CD4-positive, alpha-beta T cell treated with Interleukin-17A for 4 hours (primary cell): ENCODE results near the gene PARP11.
A peak's percentile ranks its signal among the peaks of the same experiment; 100 is the strongest.

Source experiments
- DNase-seq: peaks from one replicate; pipeline ENCODE4 v3.0.0-alpha.2; 2020; ENCODE audit warnings: mixed read lengths

The PARP11 gene

GRCh38 chr12:3872800-3873636 lies at the start of gene PARP11:
Gene PARP11, minus strand, starts transcription at chr12:3873399. Its CDS starts 170 bp downstream, at chr12:3873229.
- peak; percentile 100 for DNase-seq

DNA sequence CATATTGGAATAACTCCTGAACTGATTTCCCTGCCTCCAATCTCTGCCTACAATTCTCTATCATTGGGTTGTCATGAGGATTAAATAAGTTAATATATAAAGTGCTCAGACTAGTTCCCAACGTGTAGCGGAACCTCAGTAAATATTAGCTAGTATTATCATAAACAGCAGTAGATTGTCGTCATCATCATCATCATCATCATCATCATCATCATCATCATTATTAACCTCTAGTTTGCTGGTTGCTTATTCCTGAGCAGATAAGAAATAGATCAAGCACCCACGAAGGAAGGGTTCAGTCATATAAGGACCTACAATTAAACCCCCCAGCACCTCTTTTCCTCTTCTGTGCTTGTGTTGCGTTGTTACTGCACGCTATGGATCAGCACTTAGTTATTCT lies 48.8 kb upstream of the PARP11 start:
- no peak for DNase-seq

GRCh38 chr12:3921526-3921925 lies 48.3 kb upstream of the PARP11 start:
- DNase-seq: no peak

GRCh38 chr12:3921151-3921471 lies 47.9 kb upstream of the PARP11 start:
- no peak for DNase-seq

DNA sequence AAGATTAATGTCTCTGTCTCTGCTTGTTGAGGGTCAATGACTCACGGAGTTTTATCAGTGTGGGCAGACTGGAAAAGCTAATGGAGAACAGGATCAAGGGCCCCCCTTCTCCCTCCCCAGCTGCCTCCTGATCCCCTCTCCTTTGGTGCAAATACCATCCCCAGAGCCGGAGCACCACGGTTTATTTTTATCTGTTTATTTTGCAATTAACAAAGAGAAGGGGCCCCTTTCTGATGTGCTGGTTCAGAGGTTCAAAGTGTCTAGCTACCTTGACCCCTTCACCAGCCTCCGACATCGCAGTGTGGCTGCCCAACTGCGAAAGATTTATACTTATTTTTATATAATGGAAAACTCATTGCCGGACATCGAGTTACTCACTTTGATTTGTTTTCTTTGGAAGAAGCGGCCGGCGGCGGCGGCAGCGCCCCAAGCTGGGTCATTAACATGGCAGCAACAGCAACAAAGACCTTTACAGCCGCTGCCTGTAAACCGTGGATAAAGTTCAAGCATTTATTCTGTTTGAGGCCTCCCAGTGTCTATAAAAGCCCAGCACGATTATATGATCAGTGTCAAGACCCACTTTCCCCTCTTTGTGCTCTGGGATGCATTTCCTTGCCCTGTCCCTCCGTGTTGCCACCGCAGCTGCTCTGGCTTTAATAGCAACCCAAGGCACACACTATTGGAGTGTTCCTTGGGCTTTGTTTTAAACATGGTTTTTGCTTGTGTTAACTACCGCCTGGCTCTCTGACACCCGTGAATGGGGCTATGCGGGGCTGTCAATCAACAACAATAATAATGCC lies 47.4 kb upstream of the PARP11 start:
- DNase-seq: no peak

GRCh38 chr12:3913278-3913677 lies 40.1 kb upstream of the PARP11 start:
- no peak for DNase-seq

DNA sequence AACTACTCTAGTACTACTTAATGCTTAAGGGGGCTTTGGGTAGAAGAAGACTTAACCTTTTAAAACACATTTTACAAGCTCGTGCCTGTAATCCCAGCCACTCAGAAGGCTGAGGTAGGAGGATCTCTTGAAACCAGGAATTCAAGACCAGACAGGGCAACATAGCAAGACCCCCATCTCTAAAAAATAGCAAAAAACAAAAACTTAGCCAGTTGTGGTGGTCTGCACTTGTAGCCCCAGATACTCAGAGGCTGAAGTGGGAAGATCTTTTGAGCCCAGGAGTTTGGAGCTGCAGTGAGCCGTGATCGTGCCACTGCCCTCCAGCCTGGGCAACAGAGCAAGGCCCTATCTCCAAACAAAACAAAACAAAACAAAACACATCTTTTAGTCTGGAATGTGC lies 39.7 kb upstream of the PARP11 start:
- DNase-seq: no peak

DNA sequence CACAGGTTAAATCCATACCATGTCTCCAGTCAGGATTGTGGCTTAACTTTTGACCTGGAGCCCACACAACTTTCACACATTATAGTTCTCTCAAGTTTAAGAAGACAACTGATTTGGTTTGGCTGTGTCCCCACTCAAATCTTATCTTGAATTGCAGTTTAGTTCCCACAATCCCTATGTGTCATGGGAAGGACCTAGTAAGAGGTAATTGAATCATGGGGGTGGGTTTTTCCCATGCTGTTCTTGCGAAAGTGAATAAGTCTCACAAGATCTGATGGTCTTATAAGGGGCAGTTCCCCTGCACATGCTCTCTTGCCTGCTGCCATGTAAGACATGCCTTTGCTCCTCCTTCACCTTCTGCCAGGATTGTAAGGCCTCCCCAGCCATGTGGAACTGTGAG lies 38.2 kb upstream of the PARP11 start:
- no peak for DNase-seq

DNA sequence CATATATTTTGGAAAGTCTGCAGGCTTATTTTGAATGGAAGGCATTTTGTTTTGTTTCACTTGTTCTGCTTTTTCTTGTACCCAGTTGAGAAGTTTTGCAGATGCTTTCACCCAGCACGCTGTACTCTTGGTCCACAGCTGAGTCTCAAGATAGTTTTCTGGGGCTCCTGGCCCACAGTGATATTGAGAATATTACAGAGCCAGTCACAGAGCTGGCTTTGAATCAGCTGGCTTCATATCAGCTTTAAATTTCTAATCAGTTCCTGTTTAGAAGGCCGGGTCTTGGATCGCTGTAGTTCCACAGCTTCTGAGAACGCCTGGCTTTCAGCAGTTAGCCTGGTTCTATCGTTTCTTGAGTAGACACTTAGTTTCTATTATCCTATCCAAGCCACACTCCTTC lies 32.5 kb upstream of the PARP11 start:
- DNase-seq: peak; percentile 23

- DNase-seq: peak; percentile 28
Measured at GRCh38 chr12:3904999-3905398, 31.8 kb upstream of the PARP11 start.

GRCh38 chr12:3902921-3903320 lies 29.7 kb upstream of the PARP11 start:
- no peak for DNase-seq

DNA sequence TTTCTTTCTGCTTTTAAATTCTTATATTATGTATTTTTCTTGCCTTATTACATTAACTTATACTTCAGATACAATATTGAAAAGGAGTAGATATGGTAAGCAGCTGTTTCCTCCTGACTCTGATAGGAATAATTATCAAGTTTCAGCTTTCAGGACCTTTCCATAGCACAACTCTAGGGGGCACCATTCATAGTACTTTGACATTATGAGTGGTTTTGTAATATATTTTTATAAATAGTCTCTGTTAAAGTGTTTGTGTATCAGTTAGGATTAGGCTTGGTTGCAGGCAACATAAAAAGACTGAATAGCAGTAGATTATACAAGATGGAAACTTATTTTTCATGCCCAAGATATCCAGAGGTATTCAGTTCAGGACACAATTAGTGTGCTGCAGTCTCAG lies 27.9 kb upstream of the PARP11 start:
- no peak for DNase-seq

DNA sequence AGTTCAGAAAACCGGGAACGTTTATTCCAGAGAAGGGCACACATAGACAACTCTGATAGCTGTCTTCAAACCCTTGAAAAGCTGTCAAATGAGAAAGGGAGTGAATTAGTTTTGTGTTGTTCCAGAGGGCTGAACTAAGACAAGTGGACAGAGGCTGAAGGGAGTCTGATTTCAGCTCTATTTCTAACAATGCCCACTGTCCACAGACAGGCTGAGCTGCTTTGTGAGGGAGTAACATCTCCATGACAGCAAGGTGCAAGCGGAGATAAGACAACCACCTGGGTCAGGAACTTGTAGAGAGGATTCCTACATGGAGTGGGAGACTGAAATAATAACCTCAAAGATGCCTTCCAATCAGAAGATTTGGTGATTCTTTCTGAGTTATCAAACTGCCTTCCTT lies 25.6 kb upstream of the PARP11 start:
- no peak for DNase-seq

DNA sequence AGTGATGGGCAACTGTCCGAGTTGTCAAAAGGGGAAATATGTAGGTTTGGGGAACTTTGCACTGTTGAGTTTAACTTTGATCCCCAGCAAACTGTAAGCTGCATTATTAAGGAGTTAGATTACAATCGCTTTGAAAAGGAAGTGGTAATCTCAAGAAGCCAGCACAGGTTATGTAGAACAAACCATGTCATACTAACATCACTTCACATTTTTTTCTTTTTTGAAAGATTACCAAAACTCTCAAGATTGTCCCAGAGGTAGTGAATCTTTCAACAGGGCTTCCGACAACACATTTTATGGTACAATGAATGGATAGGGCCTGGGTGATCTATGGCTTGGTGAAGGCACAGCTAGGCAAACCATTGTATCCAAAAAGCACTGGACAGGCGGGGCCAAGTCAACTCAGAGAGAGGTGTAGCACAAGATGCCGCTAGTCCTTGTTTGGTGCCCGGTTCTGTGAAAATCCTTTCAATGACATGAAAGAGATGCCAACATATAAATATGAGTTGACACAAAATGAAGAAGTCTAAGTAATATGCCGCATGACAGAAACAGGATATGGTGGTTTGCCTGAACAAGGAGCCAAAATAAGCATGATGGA lies 24.3 kb upstream of the PARP11 start:
- DNase-seq: peak; percentile 39

GRCh38 chr12:3896801-3897351 lies 23.7 kb upstream of the PARP11 start:
- no peak for DNase-seq

- no peak for DNase-seq
Measured at GRCh38 chr12:3896356-3896755, 23.2 kb upstream of the PARP11 start.

- no peak for DNase-seq
Measured at GRCh38 chr12:3892631-3893030, 19.4 kb upstream of the PARP11 start.

DNA sequence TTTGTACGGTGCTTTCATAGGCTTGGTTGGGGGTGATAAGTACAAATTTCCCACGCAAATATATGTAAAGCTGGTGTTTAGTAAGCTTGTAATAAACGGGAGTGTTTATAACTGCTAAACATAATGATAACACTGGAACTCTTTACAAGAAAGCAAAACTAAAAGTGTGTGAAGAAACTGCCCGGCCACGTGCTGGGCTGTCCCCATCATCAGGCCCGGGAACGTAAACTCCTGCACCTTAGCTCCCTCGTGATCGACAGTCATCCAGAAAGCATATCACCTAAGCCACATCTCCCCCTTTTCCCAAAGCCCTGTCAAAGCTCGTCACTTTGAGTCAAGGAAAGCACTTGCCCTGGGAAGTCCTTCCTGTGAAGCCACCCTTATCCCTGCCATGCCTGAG lies 18.0 kb upstream of the PARP11 start:
- DNase-seq: no peak

DNA sequence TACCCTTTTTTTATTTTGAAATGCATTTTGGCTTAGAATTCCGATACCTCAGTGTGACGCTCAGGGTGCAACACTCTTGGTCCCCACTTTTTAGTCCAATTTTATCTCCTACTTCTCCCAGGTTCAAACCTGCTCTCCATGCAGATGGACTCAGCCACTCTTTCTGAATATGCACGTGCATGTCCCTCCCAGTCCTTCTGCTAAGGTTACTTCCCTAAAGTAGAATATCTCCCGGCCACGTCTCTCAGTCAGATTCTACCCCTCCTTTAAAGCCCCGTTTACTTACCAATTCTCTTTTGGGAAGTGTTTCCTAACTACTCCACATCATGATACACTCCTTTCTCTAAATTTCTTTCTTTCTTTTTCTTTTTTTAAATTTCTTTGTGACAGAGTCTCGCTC lies 15.5 kb upstream of the PARP11 start:
- no peak for DNase-seq

DNA sequence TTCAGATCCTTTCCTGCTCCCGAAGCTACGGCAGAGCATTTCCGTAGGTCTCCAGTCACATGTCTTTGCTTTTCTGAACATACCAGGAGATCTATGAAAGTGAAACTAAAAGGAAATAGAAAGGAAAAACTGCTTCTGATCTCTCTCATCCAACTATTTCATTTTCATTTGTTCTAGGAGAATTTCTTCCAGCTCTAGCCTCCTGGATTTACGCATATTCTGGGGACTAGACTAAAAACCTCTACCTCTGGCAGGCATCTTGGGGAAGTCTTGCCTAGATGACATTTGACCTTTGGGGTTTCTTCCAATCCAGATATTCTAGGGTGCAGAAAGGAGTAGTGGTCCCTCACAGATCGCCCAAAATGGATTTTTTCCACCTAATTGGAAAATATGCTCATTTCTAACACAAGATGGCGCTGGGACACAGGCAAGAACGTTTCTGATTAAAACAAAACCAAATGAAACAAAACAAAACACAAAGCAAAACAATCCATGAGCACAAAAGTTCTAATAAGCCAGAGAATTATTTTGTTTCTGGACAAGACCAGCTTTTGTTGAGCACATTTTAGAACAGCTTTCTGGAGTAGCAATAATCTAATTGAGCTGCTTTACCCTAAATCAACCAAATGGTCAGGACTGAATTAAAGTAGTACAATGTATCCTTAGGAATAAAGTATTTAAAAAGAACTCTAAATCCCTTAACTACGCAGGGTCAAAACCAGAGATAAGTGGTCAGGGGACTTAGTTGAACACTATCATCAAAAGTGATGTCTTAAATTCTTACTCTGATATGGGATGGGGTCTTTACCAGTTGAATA lies 12.3 kb upstream of the PARP11 start:
- DNase-seq: peak; percentile 59

DNA sequence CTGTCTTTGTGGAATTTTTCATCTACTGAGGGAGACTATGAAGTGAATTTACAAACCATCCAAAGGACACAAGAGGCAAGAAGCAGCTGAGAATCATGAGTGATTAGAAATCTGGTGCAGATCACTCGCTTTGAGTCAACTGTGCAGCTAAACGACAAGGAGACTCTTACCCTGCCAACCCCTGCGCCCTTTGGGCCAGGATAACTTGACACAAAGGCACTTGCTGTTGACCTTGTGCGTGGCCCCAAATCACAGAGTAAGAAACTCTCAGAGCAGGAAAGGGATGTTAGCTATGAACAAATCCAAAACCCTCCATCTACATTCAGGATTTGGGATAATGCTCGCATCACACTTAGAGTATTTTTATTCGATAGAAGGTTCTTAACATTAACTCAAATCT lies 11.5 kb upstream of the PARP11 start:
- DNase-seq: no peak

- DNase-seq: no peak
Measured at GRCh38 chr12:3882896-3883564, 9.8 kb upstream of the PARP11 start.
